GM12891 (cell line): Measurements from ENCODE around the gene MYO5B.

Experiments used
- PAX5 ChIP-seq: IDR thresholded peaks from 2 replicates; pipeline ENCODE4 v1.6.1; 2011; ENCODE audit warnings: low read length, moderate library complexity, mild to moderate bottlenecking; ENCODE audit not compliant: insufficient read depth, severe bottlenecking
- POLR2A ChIP-seq: IDR thresholded peaks from 2 replicates; pipeline ENCODE4 v1.6.1; 2011; ENCODE audit warnings: low read depth, low read length, control low read depth
- POLR2AphosphoS5 ChIP-seq: IDR thresholded peaks from 2 replicates; pipeline ENCODE4 v1.6.1; 2011; ENCODE audit warnings: low read depth, low read length, control low read depth
- POU2F2 ChIP-seq: IDR thresholded peaks from 2 replicates; pipeline ENCODE4 v1.6.1; 2011; ENCODE audit warnings: low read depth, mild to moderate bottlenecking, control low read depth, low read length, moderate library complexity
- SPI1 ChIP-seq: IDR thresholded peaks from 2 replicates; pipeline ENCODE4 v1.6.1; 2011; ENCODE audit warnings: low read depth, low read length, control low read depth
- TAF1 ChIP-seq: IDR thresholded peaks from 2 replicates; pipeline ENCODE4 v1.6.1; 2011; ENCODE audit warnings: low read depth, low read length, control low read depth

DNA sequence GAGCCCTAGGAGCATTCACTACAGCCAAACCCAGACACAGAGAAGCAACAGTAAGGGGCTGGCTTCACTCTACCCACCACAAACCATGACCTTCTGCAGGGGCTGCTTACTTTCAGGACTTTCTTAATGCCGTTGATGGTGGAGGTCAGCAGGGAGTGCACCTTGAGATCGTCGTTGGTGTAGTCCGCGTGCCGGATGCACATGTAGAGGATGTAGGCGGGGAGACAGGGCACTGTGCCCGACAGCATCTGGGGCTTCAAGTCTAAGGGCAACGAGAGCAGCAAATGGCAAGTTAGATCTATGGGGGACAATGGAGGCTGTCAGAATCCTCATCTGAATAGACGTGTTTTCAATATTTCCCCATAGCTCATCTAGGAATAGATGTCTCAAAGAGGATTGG, 351.8 kb downstream of the MYO5B start:
- TF ChIP-seq POLR2A (no peak), POLR2AphosphoS5 (no peak), SPI1 (no peak), TAF1 (no peak), POU2F2 (no peak), PAX5 (no peak)
